ENCODE measurements around the gene PLSCR1. TPM values are rescaled to one million over a fixed set of nuclear protein-coding genes. Genes with fewer than 3 reads are reported as not detected.
A peak's percentile ranks its signal among the peaks of the same experiment; 100 is the strongest.

PLSCR1 gene, protein sequence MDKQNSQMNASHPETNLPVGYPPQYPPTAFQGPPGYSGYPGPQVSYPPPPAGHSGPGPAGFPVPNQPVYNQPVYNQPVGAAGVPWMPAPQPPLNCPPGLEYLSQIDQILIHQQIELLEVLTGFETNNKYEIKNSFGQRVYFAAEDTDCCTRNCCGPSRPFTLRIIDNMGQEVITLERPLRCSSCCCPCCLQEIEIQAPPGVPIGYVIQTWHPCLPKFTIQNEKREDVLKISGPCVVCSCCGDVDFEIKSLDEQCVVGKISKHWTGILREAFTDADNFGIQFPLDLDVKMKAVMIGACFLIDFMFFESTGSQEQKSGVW
- total RNA-seq (2014; rRNA removed; shearing (Covaris generic)) = 27.8 and 31.7 TPM in 2 replicates

DNA sequence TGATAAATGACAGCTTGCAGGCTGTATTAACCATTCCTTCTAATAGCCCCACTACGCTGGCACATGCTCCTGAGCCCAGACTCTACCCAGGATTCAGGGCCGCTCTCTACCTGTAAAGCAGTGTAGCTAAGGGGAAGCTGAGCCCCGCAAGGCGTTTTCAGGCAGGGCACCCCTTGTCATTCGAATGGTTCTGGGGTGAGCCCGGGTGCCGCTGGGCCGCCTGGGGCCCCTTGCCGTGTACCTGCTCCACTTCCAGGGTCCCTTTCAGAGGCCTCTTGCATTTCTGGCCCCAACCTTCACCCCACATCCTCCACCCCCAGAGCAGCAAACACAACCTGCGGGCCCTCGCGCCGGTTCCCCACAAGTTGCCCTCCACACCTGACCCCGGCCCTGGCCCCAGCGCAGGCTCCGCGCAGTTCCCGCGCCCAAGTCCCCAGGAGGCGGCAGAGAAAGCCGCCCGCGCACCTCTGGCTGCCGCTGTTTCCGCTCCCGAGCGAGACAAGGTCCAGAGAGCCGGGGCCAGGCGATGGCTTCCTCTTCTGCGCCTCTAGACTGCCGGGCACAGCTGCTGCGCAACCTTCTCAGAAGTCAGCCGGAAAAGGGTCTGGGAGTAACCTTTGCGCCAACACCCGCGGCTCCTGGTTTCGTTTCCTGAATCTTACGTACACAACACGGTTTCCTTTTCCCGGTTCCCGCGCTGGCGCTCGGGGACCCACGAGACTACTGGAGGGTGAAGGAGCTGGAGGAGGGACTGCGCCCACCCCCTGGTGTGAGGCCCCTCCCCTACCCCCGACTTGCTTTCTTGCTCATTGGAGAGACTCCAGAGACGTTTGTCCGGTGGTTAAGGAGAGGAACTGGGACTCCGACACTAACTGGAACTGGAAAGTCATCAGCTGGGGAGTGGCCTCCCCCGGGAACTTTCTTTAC is at the start of gene PLSCR1:
Gene PLSCR1 (minus strand): TSS at position 606 of the 927 bp plus-strand sequence. CDS start 8,055 bp downstream, outside the sequence.
- Histone ChIP-seq H3K36me3 (peaks cover 10% of the 10 kb centered on the region), H3K4me3 (peak within 1 kb of the TSS; percentile 94), H3K27ac (peak within 1 kb of the TSS; percentile 90), H3K4me1 (peaks cover 10% of the 10 kb centered on the region), H3K9me3 (replicated peaks) (no peaks in the 10 kb centered on the region), H3K27me3 (no peaks in the 10 kb centered on the region)
- DNase-seq = peak; percentile 94 to 95

DNA sequence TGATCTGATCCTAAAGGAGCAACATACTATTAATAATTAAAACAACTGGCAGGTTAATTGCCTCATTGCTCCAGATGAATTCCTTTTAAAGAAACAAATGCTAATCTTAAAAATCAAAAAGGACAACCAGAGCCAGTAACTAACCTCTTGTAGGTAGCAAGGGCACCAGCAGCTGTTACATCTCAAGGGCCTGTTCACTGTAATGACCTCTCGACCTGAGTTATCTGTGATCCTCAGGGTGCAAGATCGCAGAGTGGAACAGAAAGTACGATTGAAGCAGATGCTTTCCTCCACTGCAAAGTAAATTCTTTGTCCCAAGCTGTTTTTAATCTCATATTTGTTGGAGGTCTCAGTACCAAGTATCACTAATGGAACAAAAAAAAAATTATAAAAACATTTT is 49.4 kb upstream of the PLSCR1 start:
- peak in 1 of 2 experiments; percentile 17 for DNase-seq
- Histone ChIP-seq H3K9me3 (replicated peaks) (no peaks in the 10 kb centered on the region), H3K27me3 (no peaks in the 10 kb centered on the region), H3K4me1 (peaks cover 4% of the 10 kb centered on the region), H3K27ac (no peak overlapping the region), H3K4me3 (no peak overlapping the region), H3K36me3 (no peaks in the 10 kb centered on the region)

DNA sequence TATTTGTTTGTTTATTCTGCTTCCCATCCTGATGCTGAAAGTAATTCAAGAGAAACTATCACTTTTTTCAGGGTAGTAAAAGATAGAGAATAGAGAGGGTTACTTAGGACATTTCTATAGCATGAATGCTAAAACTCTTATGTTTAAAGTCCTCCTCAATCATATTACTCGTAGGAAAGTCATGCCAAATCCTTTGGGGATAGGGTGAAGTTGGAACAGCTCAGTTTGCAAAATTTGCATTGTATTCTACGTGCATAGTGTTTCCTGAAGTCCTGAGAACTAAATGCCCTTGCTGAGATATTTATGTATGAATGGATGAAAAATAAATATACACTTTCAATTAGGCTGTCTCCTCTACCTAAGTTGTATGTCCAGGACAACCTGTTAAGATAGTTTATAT is 46.1 kb upstream of the PLSCR1 start:
- peak in 1 of 2 experiments; percentile 44 for DNase-seq
- Histone ChIP-seq H3K9me3 (replicated peaks) (no peaks in the 10 kb centered on the region), H3K27me3 (no peaks in the 10 kb centered on the region), H3K27ac (no peak overlapping the region), H3K36me3 (no peaks in the 10 kb centered on the region), H3K4me1 (peaks cover 4% of the 10 kb centered on the region), H3K4me3 (no peak overlapping the region)

DNA sequence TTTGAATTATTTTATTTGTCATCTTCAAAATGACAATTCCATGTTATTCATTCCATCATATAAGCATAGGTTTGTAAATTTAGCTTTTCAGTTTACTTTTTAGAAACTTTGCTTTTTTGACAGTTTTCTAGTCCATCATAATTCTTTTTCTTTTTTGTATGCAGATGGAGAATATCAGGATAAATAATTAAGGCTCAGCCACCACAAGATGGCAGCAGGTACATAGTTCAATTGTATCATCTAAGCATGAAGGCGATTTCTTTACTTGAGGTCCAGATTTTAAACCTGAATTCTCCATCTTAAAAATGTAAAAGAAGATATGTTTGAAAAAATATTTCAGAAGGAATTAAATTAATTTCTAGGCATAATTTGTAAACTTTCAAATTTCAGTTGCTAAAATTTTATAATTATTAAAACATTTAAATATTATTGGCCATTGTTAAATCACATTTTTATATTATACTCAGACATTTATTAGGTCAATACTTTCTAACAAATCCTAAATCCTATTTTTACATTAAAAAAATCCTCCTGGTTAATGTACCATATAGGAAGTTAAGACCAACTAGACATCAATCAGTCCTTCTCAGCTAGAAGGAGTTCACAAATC is 45.6 kb upstream of the PLSCR1 start:
- peaks cover 4% of the 10 kb centered on the region for H3K4me1 ChIP-seq
- H3K27me3 ChIP-seq = no peaks in the 10 kb centered on the region
- no peaks in the 10 kb centered on the region for H3K36me3 ChIP-seq
- H3K27ac ChIP-seq = no peak overlapping the region
- no peak overlapping the region for H3K4me3 ChIP-seq
- H3K9me3 ChIP-seq (replicated peaks) = no peaks in the 10 kb centered on the region
- peak; percentile 45 to 77 for DNase-seq

DNA sequence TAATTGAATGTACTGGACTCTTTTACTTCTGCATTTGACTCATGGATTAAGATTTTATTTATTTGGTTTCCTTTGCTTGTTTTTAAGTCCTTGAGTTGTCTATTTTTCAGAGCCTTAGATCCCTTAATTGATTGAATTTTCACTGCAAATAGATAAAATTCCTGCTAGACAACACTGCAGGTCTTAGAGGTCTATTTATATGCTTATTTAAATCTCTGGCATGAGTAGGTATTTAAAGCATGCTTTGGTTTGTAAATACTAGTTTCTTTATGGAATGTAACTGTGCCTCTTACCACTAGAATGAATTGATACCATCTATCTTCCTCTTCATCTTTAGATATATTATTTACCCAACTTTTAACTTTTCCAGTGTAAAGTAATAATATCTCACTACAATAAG is 40.7 kb upstream of the PLSCR1 start:
- Histone ChIP-seq H3K27ac (no peak overlapping the region), H3K9me3 (replicated peaks) (no peaks in the 10 kb centered on the region), H3K4me1 (peaks cover 2% of the 10 kb centered on the region; the same call in 1 of the 2 replicates), H3K27me3 (no peaks in the 10 kb centered on the region), H3K4me3 (no peak overlapping the region), H3K36me3 (no peaks in the 10 kb centered on the region)
- no peak for DNase-seq

DNA sequence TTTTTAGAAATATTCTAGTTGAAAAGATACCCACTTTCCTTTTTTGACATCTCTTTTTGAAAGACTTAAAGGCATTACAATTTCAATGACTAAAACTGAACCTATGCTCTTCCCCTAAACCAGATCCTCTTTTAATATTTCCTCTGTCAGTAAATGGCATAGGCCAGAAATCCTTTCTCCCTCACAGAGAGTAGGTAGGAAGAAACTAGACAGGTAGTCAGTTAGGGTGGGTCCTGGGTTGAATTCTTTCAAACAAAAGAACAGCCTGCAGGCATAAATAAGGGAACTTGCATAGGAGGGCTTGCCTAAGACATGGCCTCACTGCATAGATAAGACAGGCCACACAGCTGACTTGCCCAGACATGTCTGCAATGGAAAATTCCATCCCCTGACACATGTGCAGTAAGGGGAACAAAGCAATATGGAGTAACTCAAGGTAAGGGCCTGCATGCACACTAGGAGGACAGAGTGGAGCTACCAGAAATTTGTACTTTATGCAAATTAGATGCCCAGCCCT is 37.6 kb upstream of the PLSCR1 start:
- H3K36me3 ChIP-seq = no peaks in the 10 kb centered on the region
- no peaks in the 10 kb centered on the region for H3K27me3 ChIP-seq
- 0 out of 2 replicates have a peak, but pooled peaks cover 2% of the 10 kb centered on the region for H3K4me1 ChIP-seq
- no peak overlapping the region for H3K4me3 ChIP-seq
- DNase-seq = no peak
- H3K9me3 ChIP-seq (replicated peaks) = no peaks in the 10 kb centered on the region
- H3K27ac ChIP-seq = no peak overlapping the region

DNA sequence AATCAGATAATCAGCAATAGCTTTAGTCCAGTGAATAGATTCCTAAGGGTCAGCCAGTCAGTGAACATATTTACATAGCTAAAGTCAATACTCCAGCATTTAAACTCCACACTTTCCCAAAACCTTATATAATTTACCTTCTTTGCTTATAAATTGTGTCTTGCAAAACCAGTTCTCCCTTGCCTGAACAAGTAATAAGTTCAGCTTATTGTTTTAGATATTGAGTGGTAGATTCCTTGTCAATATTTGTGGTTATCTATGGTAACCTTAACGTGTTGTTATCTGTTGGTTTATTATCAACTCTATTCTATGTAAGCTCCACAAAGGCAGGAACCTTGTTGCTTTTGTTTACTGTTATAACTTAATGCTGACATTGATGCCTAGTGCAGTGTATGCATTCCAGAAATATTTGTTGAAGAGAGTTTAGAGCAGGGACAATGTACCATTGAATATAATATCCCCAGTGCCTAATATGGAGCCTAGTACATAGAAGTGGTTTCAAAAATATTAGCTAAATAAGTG is 36.7 kb upstream of the PLSCR1 start:
- Histone ChIP-seq H3K27ac (no peak overlapping the region), H3K4me1 (0 out of 2 replicates have a peak, but pooled peaks cover 2% of the 10 kb centered on the region), H3K27me3 (no peaks in the 10 kb centered on the region), H3K9me3 (replicated peaks) (no peaks in the 10 kb centered on the region), H3K4me3 (no peak overlapping the region), H3K36me3 (no peaks in the 10 kb centered on the region)
- no peak for DNase-seq

DNA sequence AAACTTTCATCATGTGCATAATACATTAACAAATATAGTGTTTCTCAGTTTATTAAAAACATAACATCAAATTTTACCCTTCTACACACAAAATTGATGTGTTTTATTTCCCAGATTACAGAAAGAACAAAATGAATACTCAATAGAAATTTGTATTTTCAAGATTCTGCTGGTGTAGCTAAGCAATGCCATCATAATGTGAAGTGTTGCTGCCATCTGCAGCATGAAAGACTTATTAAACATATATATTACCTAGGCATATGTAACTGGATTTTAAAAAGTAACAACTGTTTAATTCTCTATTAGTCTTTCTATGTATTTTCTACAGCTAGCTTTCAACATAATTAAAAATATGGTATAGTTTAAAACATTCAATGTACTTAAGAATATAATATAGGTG is 33.3 kb upstream of the PLSCR1 start:
- H3K27ac ChIP-seq = no peak overlapping the region
- DNase-seq = peak; percentile 21 to 57

DNA sequence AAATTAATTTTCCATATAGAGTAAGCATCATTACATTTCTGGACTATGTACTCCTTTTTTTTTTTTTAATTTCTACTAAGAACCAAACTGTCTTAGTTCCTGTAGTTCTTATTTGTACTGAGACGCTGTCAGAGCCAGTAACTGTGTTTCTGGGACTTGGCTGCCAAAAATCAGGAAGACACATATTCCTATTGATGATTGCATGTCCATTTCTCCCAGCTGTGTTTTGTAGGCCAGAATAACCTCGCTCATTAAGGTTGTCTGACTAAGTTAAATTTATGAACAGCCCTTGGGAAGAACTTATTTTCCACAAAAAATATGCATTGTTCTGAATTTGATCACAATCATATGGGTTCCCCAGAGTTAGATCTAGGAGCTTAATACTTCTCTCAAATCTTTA is 31.2 kb upstream of the PLSCR1 start:
- DNase-seq = no peak
- Histone ChIP-seq H3K4me3 (no peak overlapping the region), H3K9me3 (replicated peaks) (no peaks in the 10 kb centered on the region), H3K27ac (no peak overlapping the region), H3K36me3 (no peaks in the 10 kb centered on the region), H3K4me1 (no peaks in the 10 kb centered on the region), H3K27me3 (no peaks in the 10 kb centered on the region)

More for the DNA sequence above, 33.3 kb upstream of the PLSCR1 start:
- 0 out of 2 replicates have a peak, but pooled peaks cover 2% of the 10 kb centered on the region for H3K4me1 ChIP-seq
- H3K36me3 ChIP-seq = no peaks in the 10 kb centered on the region
- no peaks in the 10 kb centered on the region for H3K27me3 ChIP-seq
- no peaks in the 10 kb centered on the region for H3K9me3 ChIP-seq (replicated peaks)
- H3K4me3 ChIP-seq = no peak overlapping the region

DNA sequence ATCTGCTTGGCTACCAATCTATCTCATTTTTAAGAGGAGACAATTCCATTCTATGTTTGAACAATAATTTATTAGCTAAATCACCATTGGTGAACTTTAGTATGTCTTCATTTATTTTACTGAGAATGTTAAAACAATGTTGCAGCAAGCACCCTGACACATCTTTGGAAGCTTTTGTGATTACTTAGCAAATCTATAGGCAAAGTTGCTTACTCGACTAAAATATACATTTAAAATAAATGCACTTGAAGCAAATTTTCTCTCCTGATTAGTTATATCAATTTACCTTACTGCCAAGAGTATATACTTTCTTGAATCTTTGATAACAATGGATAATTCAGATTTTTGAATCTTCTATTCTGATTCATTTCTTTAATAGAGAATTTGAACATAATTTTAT is 29.8 kb upstream of the PLSCR1 start:
- Histone ChIP-seq H3K9me3 (replicated peaks) (no peaks in the 10 kb centered on the region), H3K36me3 (no peaks in the 10 kb centered on the region), H3K27me3 (no peaks in the 10 kb centered on the region), H3K4me1 (peaks cover 14% of the 10 kb centered on the region), H3K4me3 (no peak overlapping the region), H3K27ac (no peak overlapping the region)
- no peak for DNase-seq

DNA sequence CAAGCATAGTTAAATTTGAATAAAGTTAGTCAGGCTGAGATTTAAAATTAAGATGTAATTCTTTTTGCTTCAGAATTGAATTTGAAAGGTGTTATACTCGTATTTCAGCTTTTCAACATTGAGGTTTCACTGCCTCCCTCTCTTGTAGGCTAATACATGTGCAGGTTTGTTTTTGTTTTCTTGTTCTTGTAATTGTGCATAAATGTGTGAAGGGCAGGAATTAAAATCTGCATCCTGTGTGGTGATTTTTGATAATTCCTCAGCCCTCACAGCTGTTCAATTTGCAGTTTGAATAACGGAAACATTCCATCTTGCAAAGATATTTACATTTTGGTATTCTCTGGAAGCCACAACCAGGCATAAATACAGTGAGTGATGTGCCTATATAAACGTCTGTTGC is 24.9 kb upstream of the PLSCR1 start:
- H3K36me3 ChIP-seq = no peaks in the 10 kb centered on the region
- DNase-seq = peak; percentile 7 to 49
- H3K4me3 ChIP-seq = no peak overlapping the region
- H3K9me3 ChIP-seq (replicated peaks) = 0 out of 2 replicates have a peak, but pooled peaks cover 3% of the 10 kb centered on the region
- peak overlapping the region; percentile 35 for H3K27ac ChIP-seq
- H3K4me1 ChIP-seq = peaks cover 17% of the 10 kb centered on the region
- H3K27me3 ChIP-seq = no peaks in the 10 kb centered on the region

DNA sequence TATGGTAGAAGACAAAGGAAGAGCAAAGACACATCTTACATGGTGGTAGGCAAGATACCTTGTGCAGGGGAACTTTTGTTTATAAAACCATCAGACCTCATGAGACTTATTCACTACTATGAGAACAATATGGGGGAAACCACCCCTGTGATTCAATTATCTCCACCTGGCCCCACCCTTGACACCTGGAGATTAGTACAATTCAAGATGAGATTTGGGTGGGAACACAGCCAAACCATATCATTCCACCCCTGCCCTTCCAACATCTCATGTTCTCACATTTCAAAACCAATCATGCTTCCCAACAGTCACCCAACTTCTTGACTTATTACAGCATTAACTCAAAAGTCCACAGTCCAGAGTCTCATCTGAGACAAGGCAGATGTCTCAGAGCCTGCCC is 21.7 kb upstream of the PLSCR1 start:
- Histone ChIP-seq H3K4me1 (peaks cover 27% of the 10 kb centered on the region), H3K27me3 (no peaks in the 10 kb centered on the region), H3K9me3 (replicated peaks) (0 out of 2 replicates have a peak, but pooled peaks cover 3% of the 10 kb centered on the region), H3K27ac (no peak overlapping the region), H3K4me3 (no peak overlapping the region), H3K36me3 (no peaks in the 10 kb centered on the region)
- DNase-seq = no peak

DNA sequence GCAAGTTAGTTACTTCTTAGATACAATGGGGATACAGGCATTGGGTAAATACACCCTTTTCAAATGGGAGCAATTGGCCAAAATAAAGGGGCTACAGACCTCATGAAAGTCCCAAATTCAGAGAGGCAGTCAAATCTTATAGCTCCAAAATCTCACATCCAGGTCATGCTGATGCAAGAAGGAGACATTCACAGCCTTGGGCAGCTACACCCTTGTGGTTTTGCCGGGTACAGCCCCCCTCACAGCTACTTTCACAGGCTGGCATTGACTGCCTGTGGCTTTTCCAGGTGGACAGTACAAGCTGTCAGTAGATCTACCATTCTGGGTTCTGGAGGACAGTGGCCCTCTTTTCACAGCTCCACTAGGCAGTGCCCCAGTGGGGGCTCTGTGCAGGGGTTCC is 17.5 kb upstream of the PLSCR1 start:
- Histone ChIP-seq H3K9me3 (replicated peaks) (0 out of 2 replicates have a peak, but pooled peaks cover 3% of the 10 kb centered on the region), H3K36me3 (no peaks in the 10 kb centered on the region), H3K4me1 (peaks cover 11% of the 10 kb centered on the region), H3K27me3 (no peaks in the 10 kb centered on the region), H3K4me3 (no peak overlapping the region), H3K27ac (no peak overlapping the region)
- DNase-seq = peak in 1 of 2 experiments; percentile 33

DNA sequence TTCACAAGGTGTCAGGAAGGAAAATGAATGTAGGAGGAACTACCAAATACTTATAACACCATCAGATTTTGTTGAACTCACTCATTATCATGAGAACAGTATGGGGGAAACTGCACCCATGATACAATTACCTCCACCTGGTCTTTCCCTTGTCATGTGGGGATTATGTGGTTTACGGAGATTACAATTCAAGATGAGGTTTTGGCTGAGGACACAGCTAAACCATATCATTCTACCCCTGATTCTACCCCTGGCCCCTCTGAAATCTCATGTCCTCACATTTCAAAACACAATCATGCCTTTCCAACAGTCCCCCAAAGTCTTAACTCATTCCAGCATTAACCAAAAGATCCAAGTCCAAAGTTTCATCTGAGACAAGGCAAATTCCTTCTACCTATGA is 17.1 kb upstream of the PLSCR1 start:
- Histone ChIP-seq H3K4me3 (no peak overlapping the region), H3K36me3 (no peaks in the 10 kb centered on the region), H3K4me1 (peaks cover 11% of the 10 kb centered on the region), H3K27me3 (no peaks in the 10 kb centered on the region), H3K27ac (no peak overlapping the region), H3K9me3 (replicated peaks) (0 out of 2 replicates have a peak, but pooled peaks cover 3% of the 10 kb centered on the region)
- peak in 1 of 2 experiments; percentile 54 for DNase-seq
